PFSK-1 (cell line): ENCODE data around the gene GUCA1C. TPM values are rescaled to one million over a fixed set of nuclear protein-coding genes. Genes with fewer than 3 reads are reported as not detected.

ENCODE experiments used
- FOXP2 ChIP-seq: optimal IDR thresholded peaks from 2 replicates; pipeline ENCODE3; 2011; ENCODE audit warnings: borderline replicate concordance, control low read depth, inconsistent platforms; ENCODE audit not compliant: insufficient read depth; ENCODE audit errors: extremely low read length, extremely low read depth
- POLR2AphosphoS5 ChIP-seq: IDR thresholded peaks from 2 replicates; pipeline ENCODE4 v1.6.1; 2012; ENCODE audit warnings: low read depth, mild to moderate bottlenecking, control low read depth, low read length, moderate library complexity
- REST ChIP-seq, 2 experiments: IDR thresholded peaks; 2 replicates each; pipeline versions ENCODE4 v1.6.1 to v1.8.0; 2011 to 2012; ENCODE audit warnings: low read depth in 2 of 2, low read length in 2 of 2, control low read depth in 1 of 2, inconsistent platforms in 1 of 2, mild to moderate bottlenecking in 1 of 2, moderate library complexity in 1 of 2; ENCODE audit not compliant: insufficient read depth in 1 of 2
- SIN3A ChIP-seq: IDR thresholded peaks from 2 replicates; pipeline ENCODE4 v1.6.1; 2012; ENCODE audit warnings: mild to moderate bottlenecking, low read length, moderate library complexity, borderline replicate concordance; ENCODE audit not compliant: insufficient read depth
- TAF1 ChIP-seq: IDR thresholded peaks from 2 replicates; pipeline ENCODE4 v1.6.1; 2012; ENCODE audit warnings: low read length, control low read depth, borderline replicate concordance; ENCODE audit not compliant: insufficient read depth
- polyA plus RNA-seq: library from polyadenylated mRNA; unstranded; fragments of >200 nt; gene quantifications from one replicate; pipeline ENCODE4 v1.2.1, GENCODE V29; 2012; ENCODE audit warnings: low read depth, missing spikeins; ENCODE audit not compliant: insufficient read length

GUCA1C gene
- not detected for polyA plus RNA-seq

DNA sequence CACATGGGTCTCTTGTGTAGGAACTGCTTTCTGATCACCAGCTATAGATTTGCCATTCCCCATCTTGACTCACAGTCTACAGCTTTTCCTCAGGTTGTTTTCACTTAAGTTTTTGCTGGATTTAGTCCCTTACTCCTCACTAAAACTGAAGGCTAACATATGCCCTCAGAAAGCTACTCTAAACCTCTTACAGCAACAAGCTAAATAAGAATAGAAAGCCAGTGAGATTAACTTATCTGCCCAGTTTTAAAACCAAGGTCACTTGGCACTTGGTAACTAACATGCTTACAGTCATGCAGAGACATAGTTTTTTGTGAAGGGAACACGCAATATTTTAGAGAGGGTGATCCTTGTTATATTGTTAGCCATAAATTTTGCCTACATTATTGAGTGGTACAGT is at the start of gene GUCA1C:
TSS of gene GUCA1C (minus strand) at position 180 of the 400 bp plus-strand sequence. CDS start at position 63, 117 bp downstream.
- TF ChIP-seq SIN3A, result no peak
- no peak for TF ChIP-seq POLR2AphosphoS5
- TF ChIP-seq TAF1, result no peak
- TF ChIP-seq FOXP2, result no peak
- no peak for TF ChIP-seq REST (IDR thresholded peaks at IDR 0.05; ENCODE audit: insufficient read depth in 1 of 2, low read depth in 2 of 2, low read length in 2 of 2)

GRCh38 chr3:108998436-108998835 is 44.8 kb upstream of the GUCA1C start:
- no peak for TF ChIP-seq TAF1
- TF ChIP-seq REST (IDR thresholded peaks at IDR 0.05; ENCODE audit: insufficient read depth in 1 of 2, low read depth in 2 of 2, low read length in 2 of 2), result no peak

GRCh38 chr3:108985844-108986243 is 32.2 kb upstream of the GUCA1C start:
- TF ChIP-seq POLR2AphosphoS5, result no peak
- no peak for TF ChIP-seq REST (IDR thresholded peaks at IDR 0.05; ENCODE audit: insufficient read depth in 1 of 2, low read depth in 2 of 2, low read length in 2 of 2)
- no peak for TF ChIP-seq FOXP2
- TF ChIP-seq SIN3A, result no peak
- no peak for TF ChIP-seq TAF1

DNA sequence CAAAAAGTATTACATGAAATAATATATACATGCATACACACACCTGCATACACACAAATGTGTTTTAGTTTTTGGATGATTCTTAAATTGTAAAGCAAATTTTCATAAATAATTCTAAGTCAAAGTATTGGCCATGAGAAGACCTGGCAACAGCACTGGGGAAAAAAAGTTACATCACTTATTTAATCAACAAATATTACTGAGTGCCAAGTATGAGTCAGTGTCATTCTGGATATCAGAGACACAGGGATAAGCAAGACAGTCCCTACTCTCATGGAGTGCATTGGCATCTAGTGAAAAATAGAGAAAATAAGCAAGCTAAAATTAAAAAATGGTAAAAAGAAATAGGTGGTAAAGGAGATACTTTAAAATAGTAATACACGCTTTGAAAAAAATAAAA is 29.4 kb upstream of the GUCA1C start:
- no peak for TF ChIP-seq FOXP2
- no peak for TF ChIP-seq TAF1
- TF ChIP-seq REST (IDR thresholded peaks at IDR 0.05; ENCODE audit: insufficient read depth in 1 of 2, low read depth in 2 of 2, low read length in 2 of 2), result no peak
- TF ChIP-seq SIN3A, result no peak
- TF ChIP-seq POLR2AphosphoS5, result no peak

DNA sequence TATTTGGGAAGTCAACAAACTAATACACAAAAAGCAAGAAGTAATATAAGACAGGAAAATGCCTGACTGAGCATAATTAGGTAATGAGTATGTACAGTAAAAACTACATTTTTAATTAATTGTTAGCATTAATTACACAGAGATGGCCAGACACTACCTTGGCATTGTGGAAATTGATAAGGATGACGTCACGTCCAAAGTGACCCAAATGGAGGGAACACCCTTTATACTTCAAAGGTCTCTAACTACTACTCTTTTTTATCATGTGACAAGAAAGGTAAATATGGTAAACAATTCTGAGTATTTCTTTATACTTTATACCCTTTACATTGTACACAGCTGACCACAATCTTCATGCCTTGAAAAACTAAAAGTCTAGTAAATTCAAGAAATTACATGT is 22.4 kb upstream of the GUCA1C start:
- TF ChIP-seq REST (IDR thresholded peaks at IDR 0.05; ENCODE audit: insufficient read depth in 1 of 2, low read depth in 2 of 2, low read length in 2 of 2), result no peak
